Hematopoietic multipotent progenitor cell treated with erythropoietin and hydrocortisone succinate and interleukin-3 and kit ligand, for 8 days (in vitro differentiated cells): Measurements from ENCODE around the gene INA.
"Not testable (repeated sequence)": the region's sequence is repeated elsewhere in the genome, so short reads cannot be mapped to it uniquely, and the experiment has no call there.

Experiments used
- DNase-seq: peaks from one replicate; pipeline ENCODE4 v3.0.0-alpha.2; 2015

The INA gene

GRCh38 chr10:103276896-103277712 lies at the start of gene INA:
INA (plus strand) TSS chr10:103277138; CDS start chr10:103277212, 74 bp downstream.
- peak; percentile 40 for DNase-seq

DNA sequence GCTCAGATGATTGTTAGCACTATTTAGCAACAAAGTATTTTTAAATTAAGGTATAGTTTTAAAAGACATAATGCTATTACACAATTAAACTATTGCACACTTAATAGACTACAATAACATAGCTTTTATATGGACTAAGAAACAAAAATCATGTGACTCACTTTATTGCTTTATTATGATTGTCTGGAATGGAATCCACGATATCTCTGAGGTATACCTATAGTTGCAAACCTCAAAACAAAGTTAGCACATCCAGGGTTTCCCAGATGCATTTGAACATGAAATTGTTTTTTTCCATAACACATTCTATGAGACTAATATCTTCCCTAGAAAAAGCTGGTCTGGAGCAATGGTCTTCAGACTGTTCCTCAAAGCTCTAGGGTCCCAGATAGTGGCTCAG lies 49.5 kb upstream of the INA start:
- DNase-seq: no peak

DNA sequence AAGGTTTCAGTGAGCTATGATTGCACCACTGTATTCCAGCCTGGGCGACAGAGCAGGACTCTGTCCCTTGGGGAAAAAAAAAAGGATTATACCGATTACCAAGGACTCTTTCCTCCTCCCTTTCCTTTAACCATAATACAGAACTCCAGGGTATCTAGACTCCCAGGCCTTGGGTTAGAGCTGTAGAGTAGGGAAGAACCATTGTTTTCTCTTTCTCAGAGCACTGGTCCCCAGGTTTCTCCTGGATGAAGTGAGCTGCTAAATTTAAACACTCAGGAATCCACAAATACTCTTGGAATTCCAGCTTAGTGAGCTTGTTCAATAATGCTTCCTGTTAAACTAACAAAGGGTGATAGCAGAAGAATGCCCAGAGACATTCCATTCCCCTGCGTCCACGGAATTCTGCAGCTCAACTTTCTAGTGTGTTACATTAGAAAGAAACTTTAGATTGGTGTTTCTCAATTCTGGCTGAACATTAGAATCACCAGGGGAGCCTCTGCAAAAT lies 45.8 kb upstream of the INA start:
- DNase-seq: no peak

- no peak for DNase-seq
Measured at GRCh38 chr10:103232131-103232673, 44.7 kb upstream of the INA start.

DNA sequence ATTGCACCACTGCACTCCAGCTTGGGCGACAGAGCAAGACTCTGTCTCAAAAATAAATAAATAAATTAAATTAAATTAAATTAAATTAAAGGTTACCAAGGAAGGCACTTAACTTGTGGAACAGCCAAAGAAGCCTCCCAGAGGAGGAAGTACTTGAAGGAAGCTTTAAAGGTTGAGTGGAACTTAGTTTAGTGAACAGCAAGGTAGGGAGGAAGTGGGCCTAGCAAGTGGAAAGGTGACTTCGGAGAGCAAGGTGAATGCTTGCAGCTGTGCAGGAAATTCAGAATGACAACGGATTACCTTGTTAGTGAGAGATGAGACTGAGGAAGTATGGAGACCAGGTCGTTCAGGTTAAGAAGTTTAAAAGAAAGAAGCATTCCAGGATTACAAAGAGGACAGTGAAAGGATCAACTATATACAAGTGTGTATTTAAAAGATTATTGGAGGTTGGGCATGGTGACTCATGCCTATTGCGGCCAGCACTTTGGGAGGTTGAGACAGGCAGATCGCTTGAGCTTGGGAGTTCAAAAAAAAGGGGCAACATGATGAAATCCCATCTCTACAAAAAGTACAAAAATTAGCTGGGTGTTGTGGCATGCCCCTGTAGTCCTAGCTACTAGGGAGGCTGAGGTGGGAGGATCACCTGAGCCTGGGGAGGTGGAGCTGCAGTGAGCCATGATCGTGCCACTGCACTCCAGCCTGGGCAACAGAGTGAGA lies 44.0 kb upstream of the INA start:
- DNase-seq: no peak

DNA sequence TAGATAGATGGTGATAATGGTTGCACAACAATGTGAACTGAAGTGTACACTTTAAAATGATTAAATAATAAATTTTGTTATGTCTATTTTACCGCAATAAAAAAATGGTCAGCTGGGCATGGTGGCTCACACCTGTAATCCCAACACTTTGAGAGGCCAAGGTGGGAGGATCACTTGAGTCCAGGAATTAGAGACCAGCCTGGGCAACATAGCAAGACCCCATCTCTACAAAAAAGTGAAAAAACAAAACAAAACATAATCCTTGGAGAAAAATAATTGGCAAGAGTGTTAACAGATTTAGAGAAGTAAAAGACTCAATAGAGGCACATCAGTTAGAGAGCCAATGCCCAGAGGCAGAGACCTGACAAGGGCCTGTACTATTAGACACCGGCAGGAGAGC lies 41.2 kb upstream of the INA start:
- DNase-seq: no peak

- DNase-seq: no peak
Measured at GRCh38 chr10:103238506-103239252, 38.3 kb upstream of the INA start.

- peak; percentile 72 for DNase-seq
Measured at GRCh38 chr10:103241262-103242011, 35.5 kb upstream of the INA start.

DNA sequence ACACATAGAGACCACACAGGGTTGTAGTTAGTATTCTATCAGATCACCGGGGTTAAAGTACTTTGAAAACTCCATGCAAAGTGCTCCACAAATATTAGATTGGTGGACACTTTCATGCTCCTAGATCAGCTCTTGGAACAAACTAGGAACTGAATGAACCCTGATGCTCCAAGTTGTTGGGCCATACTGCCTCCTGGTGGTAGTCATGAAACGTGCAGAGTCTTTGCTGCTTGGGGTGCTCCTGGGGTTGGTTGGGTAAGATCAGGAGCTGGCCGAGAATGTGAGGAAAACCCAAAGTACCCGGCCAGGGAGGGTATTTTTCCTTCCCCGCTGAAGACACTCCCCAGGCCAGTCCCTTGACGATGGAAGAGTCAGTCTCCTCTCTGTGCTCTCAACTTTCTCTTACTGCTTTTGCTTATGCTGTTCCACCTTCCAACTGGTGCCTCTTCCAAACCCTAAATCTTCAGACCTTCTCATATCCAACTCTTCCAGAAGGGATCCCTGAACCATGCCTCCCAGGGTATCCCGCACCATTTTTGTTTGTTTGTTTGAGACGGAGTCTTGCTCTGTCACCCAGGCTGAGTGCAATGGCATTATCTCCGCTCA lies 32.2 kb upstream of the INA start:
- DNase-seq: peak; percentile 86

DNA sequence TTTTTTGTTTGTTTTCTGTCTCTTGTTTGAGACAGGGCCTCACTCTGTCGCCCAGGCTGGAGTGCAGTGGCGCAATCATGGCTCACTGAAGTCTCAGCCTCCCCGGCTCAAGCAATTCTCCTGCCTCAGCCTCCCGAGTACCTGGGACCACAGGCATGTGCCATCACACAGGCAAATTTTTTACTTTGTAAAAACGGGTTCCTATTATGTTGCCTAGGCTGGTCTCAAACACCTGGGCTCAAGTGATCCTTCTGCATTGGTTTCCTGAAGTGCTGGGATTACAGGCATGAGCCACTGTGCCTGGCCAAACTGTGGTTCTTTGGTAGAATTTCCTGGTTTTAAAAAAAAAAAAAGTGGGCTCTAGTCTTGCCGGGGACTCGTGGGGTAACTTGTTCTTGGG lies 31.4 kb upstream of the INA start, which contains the start of gene RPEL1:
RPEL1 (plus strand) TSS at position 301 of the 400 bp plus-strand sequence. CDS start 110 bp downstream, outside the sequence.
- not testable (repeated sequence) for DNase-seq

DNA sequence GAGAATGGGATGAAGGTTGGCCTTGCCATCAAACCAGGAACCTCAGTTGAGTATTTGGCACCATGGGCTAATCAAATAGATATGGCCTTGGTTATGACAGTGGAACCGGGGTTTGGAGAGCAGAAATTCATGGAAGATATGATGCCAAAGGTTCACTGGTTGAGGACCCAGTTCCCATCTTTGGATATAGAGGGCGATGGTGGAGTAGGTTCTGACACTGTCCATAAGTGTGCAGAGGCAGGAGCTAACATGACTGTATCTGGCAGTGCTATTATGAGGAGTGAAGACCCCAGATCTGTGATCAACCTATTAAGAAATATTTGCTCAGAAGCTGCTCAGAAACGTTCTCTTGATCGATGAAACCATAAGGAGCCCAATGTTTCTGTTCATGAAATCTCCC lies 30.6 kb upstream of the INA start:
- DNase-seq: no peak

- DNase-seq: no peak
Measured at GRCh38 chr10:103254113-103254512, 22.8 kb upstream of the INA start.

DNA sequence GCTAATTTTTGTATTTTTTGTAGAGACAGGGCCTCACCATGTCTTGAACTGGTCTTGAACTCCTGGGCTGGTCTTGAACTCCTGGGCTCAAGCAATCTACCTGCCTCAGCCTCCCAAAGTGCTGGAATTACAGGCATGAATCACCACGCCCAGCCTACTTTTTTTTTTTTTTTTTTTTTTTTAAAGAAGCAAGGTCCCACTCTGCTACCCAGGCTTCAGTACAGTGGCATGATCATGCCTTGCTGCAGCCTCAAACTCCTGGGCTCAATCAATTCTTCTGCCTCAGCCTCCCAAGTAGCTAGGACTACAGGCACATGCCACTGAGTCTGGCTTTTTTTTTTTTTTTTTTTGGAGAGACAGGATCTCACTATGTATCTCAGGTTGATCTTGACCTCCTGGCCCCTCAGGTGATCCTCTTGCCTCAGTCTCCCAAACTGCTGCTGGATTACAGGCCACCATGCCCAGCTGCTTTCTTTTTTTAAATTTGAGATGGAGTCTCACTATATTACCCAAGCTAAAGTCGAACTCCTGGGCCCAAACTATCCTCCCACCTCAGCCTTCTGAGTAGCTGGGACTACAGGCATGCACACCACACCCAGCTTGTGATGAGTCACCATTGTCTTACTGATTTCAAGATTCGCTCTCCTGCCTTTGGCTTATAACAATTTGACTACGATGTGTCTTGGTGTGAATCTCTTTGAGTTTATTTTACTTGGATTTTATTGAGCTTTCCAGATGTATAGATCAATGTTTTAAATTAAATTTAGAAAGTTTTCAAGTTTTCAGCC lies 22.2 kb upstream of the INA start:
- peak; percentile 43 for DNase-seq

DNA sequence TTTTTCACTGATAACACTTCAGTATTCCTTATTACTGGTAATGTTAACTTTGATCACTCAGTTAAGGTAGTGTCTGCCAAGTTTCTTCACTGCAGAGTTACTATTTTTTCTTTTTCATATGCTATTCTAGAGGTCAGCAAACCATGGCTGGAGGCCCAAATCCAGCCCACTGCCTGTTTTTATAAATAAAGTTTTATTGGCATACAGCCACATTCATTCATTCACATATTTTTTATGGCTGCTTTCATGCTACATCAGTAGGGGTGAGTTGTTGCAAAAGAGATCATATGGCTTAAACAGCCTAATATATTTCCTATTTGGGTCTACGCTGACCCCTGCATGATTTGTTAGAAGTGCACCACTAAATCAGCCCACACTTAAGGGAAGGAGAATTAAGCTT lies 20.3 kb upstream of the INA start:
- DNase-seq: no peak

DNA sequence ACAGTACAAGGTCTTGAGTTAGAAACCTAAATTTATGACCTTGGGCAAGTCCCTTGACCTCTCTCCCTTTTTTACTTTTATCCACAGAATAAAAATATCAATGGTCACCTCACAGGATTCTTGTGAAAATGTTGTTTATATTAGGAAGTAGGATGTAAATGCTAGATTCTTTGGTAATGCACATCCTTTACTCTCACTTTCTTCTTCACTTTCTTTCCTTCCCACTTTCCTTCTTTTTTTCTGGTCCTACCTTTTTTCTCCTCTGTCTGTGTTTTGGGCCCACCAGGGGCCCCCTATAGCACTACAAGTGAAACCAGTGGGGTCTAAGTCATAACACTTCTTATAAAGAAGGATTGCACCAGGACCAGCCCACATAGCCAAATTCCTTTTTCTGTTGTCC lies 19.1 kb upstream of the INA start:
- DNase-seq: no peak

DNA sequence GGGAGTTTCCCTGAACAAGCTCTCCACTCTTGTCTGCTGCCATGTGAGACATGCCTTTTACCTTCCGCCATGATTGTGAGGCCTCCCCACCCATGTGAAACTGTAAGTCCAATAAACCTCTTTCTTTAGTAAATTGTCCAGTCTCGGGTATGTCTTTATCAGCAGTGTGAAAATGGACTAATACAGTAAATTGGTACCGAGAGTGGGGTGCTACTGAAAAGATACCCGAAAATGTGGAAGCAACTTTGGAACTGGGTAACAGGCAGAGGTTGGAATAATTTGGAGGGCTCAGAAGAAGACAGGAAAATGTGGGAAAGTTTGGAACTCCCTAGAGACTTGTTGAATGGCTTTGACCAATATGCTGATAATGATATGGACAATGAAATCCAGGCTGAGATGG lies 18.0 kb upstream of the INA start:
- DNase-seq: not testable (repeated sequence)

- no peak for DNase-seq
Measured at GRCh38 chr10:103259989-103260388, 16.9 kb upstream of the INA start.

GRCh38 chr10:103262229-103262628 lies 14.7 kb upstream of the INA start:
- DNase-seq: no peak

- DNase-seq: peak; percentile 62
Measured at GRCh38 chr10:103265717-103266329, 11.1 kb upstream of the INA start.

DNA sequence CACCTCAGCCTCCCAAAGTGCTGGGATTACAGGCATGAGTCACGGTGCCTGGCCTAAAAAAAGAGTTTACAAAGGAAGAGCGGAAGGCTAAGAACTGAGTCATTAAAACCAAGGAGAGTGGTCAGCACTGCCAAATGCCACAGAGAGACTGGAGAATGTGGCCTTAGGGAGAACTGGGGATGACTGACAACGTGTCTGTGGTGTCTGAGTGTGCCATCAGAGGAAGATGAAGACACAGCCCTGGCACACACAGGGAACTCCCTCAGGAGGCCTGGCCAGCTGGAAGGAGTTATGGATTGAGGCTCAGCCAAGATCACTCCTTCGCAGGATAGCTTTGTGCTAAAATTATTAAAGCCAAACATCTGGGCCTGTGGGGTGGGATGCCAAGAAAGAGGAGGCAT lies 3.9 kb upstream of the INA start:
- no peak for DNase-seq
